Testis (tissue), 3 donors: ENCODE measurements around the gene TICRR. TPM values are rescaled to one million over a fixed set of nuclear protein-coding genes. Genes with fewer than 3 reads are reported as not detected.

Source experiments
- DNase-seq: peaks from one replicate; pipeline ENCODE4 v3.0.0-alpha.2; 2019
- H3K27ac ChIP-seq, 2 donors: fragments of 200-600 bp; sonication (generic); one replicate each; pipeline ENCODE4 v1.5.1; 2019
- H3K27me3 ChIP-seq: fragments of 200-600 bp; sonication (generic); one replicate; pipeline ENCODE4 v1.5.1; 2019
- H3K36me3 ChIP-seq: fragments of 200-600 bp; sonication (generic); one replicate; pipeline ENCODE4 v1.5.1; 2017; ENCODE audit warnings: low read depth; ENCODE audit errors: missing control alignments
- H3K4me1 ChIP-seq: fragments of 200-600 bp; sonication (generic); one replicate; pipeline ENCODE4 v1.5.1; 2019
- H3K4me3 ChIP-seq, 2 donors: fragments of 200-600 bp; sonication (generic); one replicate each; pipeline ENCODE4 v1.5.1; 2017 to 2019
- H3K9me3 ChIP-seq: fragments of 200-600 bp; sonication (generic); one replicate; pipeline ENCODE4 v1.5.1; 2017
- POLR2A ChIP-seq: fragments of 450-650 bp; IDR thresholded peaks from one replicate; pipeline ENCODE4 v1.6.1; 2017; ENCODE audit warnings: antibody characterized with exemption, mild to moderate bottlenecking, moderate library complexity
- WGBS, 2 donors: methylation state at CpG; one replicate each; pipeline ENCODE4 v1.1.5; 2018; 5-methylcytosine and 5-hydroxymethylcytosine counted together
- intact Hi-C: fragments of 100-400 bp; cut with DNase I; formaldehyde crosslinking; loops from one replicate; pipeline ENCODE4 v1.15.1; 2023; ENCODE audit warnings: low total_unique reads
- polyA plus RNA-seq: library from polyadenylated mRNA; stranded (reverse); fragments of 350-450 nt; fragmentation: Illumina TruSeq; extraction: RNeasy Lipid Tissue Mini Kit (QIAGEN cat#74804); gene quantifications from one replicate; pipeline ENCODE4 v1.2.3, GENCODE V29; 2014; ENCODE audit warnings: low read depth, low replicate concordance; ENCODE audit not compliant: insufficient read depth
- total RNA-seq, 2 donors: library from RNA; depleted of rRNA; stranded (reverse); fragments of >200 nt; gene quantifications; one replicate each; pipeline ENCODE4 v1.2.3, GENCODE V29; 2016
- TF ChIP-seq, protein P1 (sequence below), 3 experiments: fragments of 450-650 bp in 2 of 3; fragments of 200-600 bp in 1 of 3; sonication (generic) in 1 of 3; IDR thresholded peaks; one replicate each; pipeline ENCODE4 v1.5.1; 2016 to 2019; ENCODE audit warnings: antibody characterized with exemption in 3 of 3, mild to moderate bottlenecking in 2 of 3, moderate library complexity in 1 of 3

The TICRR gene
- total and polyA plus RNA-seq, 3 donors from 2014 or later, result 3.0 to 8.4 (median 7.7) TPM

DNA sequence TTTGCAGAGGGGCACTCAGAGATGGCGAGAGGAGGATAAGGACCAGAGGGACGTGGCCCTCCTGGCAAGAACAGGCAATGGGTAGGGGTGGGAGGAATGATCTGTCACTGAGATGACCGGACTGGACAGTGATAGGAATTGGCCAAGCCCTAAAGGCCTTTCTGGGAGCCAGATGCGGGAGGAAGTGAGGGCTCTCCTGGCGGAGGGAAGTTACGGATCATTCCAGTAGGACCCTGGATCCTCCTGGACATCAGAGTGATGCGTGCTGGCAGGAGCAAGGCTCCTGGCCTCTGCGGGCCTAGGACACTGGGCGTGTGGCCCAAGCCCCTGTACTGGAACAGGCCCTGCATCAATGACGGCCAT is 56.6 kb downstream of the TICRR start:
- TF ChIP-seq POLR2A, result no peak
- TF ChIP-seq, protein P1, sequence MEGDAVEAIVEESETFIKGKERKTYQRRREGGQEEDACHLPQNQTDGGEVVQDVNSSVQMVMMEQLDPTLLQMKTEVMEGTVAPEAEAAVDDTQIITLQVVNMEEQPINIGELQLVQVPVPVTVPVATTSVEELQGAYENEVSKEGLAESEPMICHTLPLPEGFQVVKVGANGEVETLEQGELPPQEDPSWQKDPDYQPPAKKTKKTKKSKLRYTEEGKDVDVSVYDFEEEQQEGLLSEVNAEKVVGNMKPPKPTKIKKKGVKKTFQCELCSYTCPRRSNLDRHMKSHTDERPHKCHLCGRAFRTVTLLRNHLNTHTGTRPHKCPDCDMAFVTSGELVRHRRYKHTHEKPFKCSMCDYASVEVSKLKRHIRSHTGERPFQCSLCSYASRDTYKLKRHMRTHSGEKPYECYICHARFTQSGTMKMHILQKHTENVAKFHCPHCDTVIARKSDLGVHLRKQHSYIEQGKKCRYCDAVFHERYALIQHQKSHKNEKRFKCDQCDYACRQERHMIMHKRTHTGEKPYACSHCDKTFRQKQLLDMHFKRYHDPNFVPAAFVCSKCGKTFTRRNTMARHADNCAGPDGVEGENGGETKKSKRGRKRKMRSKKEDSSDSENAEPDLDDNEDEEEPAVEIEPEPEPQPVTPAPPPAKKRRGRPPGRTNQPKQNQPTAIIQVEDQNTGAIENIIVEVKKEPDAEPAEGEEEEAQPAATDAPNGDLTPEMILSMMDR (IDR thresholded peaks at IDR 0.05), result no peak
- no peak overlapping the region for H3K4me3 ChIP-seq
- no peaks in the 10 kb centered on the region for H3K4me1 ChIP-seq
- WGBS, 2 donors, result 82 to 88% methylated on average over 6 to 10 of the region's 10 CpGs
- intact Hi-C loops, result no loop called here
- no peak for DNase-seq
- no peaks in the 10 kb centered on the region for H3K36me3 ChIP-seq
- H3K9me3 ChIP-seq, result no peaks in the 10 kb centered on the region
- no peaks in the 10 kb centered on the region for H3K27me3 ChIP-seq
- no peak overlapping the region for H3K27ac ChIP-seq

DNA sequence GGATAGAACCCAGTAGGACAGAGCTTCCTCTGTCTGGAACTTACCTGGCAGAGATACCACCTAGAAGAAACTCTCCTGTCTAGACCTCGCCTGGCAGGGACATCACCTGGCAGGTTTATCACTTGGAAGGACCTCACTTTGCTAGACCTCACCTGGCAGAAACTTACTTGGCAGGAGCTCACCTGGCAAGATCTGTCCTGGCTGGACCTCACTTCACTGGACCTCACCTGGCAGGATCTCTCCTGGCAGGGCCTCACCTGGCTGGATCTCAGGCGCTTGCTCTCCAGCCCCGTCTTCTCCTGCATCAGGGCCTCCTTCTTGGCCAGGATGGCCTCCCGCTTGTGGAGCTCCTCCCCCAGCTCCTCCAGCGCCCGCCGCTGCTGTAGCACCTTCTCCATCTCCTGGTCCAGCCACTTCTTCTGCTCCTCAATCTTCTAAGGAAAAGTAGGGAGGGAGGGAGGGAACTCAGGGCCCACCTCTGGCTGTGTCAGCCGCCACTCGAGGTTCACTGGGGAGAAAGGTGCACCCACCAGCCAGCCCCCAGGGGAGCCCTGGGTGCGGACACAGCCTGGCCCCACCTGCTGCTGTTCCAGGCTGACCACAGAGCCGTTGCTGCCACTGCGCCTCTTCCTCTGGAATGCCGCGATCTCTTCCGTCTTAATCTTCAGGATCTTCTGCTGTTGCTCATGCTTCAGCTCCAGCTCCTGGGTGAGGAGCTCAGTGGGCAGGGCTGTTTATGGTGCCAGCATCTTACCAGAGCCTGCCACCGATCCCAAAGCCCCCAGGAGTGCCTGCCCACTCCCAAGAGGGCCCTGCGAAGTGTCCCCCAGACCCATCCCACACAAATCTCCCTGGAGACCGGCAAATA is 57.5 kb downstream of the TICRR start:
- Histone ChIP-seq H3K36me3 (no peaks in the 10 kb centered on the region), H3K27ac (no peak overlapping the region), H3K27me3 (no peaks in the 10 kb centered on the region), H3K4me3 (no peak overlapping the region), H3K4me1 (no peaks in the 10 kb centered on the region), H3K9me3 (no peaks in the 10 kb centered on the region)
- intact Hi-C loops, result no loop called here
- TF ChIP-seq, protein P1 (IDR thresholded peaks at IDR 0.05), result no peak
- TF ChIP-seq POLR2A, result no peak
- no peak for DNase-seq
- 96 to 99% methylated on average over 16 to 18 of the region's 18 CpGs for WGBS, 2 donors

DNA sequence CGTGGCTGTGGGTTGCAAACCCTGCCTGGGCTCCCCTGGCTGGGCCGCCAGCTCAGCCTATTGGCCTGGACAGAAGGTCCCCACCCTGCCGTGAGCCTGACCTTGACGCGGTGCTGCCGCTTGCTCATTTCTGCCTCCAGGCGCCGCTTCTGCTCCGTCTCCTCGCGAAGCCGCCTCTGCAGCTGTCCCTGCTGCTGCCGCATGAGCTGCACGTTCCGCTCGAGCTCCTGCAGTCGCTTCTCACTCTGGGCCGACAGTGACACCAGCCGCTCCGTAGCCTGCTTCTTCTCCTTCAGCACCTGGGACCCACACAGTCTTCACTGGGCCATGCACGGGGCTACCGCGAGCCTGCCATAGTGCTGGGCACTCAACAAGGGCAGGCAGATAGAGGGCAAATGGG is 58.3 kb downstream of the TICRR start:
- no peak for DNase-seq
- Histone ChIP-seq H3K9me3 (no peaks in the 10 kb centered on the region), H3K36me3 (no peaks in the 10 kb centered on the region), H3K27ac (no peak overlapping the region), H3K4me1 (no peaks in the 10 kb centered on the region), H3K4me3 (no peak overlapping the region), H3K27me3 (no peaks in the 10 kb centered on the region)
- intact Hi-C loops, result no loop called here
- 94 to 95% methylated on average over 23 of the region's 23 CpGs for WGBS, 2 donors
- TF ChIP-seq, protein P1 (IDR thresholded peaks at IDR 0.05), result no peak
- no peak for TF ChIP-seq POLR2A

DNA sequence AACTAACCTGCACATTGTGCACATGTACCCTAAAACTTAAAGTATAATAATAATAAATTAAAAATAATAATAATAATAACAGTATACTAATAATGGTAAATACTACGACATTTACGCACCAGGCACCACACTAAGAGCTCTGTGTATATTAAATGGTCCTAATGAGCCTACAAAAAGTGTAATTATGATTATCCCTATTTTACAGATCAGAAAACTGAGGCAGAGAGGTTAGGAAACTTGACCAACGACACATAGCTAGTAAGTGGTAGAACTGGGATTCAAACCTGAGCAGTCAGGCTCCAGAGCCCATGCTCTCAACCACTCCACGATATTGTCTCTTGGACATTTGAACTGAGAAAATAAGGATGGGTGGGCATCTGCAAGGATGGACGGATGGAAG is 65.0 kb downstream of the TICRR start:
- no peak for TF ChIP-seq POLR2A
- TF ChIP-seq, protein P1 (IDR thresholded peaks at IDR 0.05), result no peak
- Histone ChIP-seq H3K4me1 (no peaks in the 10 kb centered on the region), H3K27me3 (no peaks in the 10 kb centered on the region), H3K9me3 (no peaks in the 10 kb centered on the region), H3K4me3 (no peak overlapping the region), H3K27ac (no peak overlapping the region), H3K36me3 (no peaks in the 10 kb centered on the region)
- intact Hi-C loops, result loop anchor here (10.0 kb wide), 1 partner anchor 95 kb away; no protein-coding TSS in a partner anchor
- DNase-seq, result no peak
- 94 to 98% methylated on average over 5 of the region's 5 CpGs for WGBS, 2 donors

DNA sequence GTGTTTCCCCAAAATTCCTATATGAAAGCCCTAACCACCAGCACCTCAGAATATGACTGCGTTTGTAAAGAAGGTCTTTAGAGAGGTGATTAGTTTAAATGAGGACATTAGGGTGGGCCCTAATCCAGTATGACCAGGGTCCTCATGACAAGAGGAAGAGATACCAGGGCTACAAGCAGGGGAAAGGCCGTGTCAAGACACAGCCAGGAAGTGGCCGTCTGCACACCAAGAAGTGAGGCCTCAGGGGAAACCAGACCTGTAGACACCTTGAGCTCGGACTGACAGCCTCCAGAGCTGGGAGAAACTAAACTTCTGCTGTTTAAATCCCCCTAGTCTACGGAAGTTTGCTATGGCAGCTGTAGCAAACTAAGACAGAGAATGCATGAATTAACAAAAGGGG is 65.8 kb downstream of the TICRR start:
- Histone ChIP-seq H3K4me1 (no peaks in the 10 kb centered on the region), H3K4me3 (no peak overlapping the region), H3K27me3 (no peaks in the 10 kb centered on the region), H3K36me3 (no peaks in the 10 kb centered on the region), H3K9me3 (no peaks in the 10 kb centered on the region), H3K27ac (no peak overlapping the region)
- WGBS, 2 donors, result 90% methylated on average over 5 of the region's 5 CpGs
- no peak for DNase-seq
- intact Hi-C loops, result loop anchor here (10.0 kb wide), 1 partner anchor 94 kb away; no protein-coding TSS in a partner anchor
- TF ChIP-seq, protein P1 (IDR thresholded peaks at IDR 0.05), result no peak
- no peak for TF ChIP-seq POLR2A
